PC-9 (cell line): Measurements from ENCODE around the gene MEX3A. TPM values are rescaled to one million over a fixed set of nuclear protein-coding genes. Genes with fewer than 3 reads are reported as not detected.
A peak's percentile ranks its signal among the peaks of the same experiment; 100 is the strongest.

Experiments
- BruUV-seq: library from RNA; stranded (reverse); fragments of 400-500 nt; replicated peaks from 2 replicates; lab custom pipeline; 2021; lab: Mats Ljungman, UMichigan
- CTCF ChIA-PET: fragments of 300-600 bp; sonication (Branson Sonifier 250); formaldehyde crosslinking; loops from one replicate; lab custom pipeline; 2022; ENCODE audit warnings: antibody characterized with exemption; lab: Charles Lee
- POLR2A ChIA-PET: fragments of 300-600 bp; sonication (Branson Sonifier 250); formaldehyde crosslinking; loops from one replicate; lab custom pipeline; 2022; ENCODE audit warnings: antibody characterized with exemption; ENCODE audit not compliant: unreplicated experiment; lab: Charles Lee
- DNase-seq, 2 experiments: peaks; one replicate each; pipeline versions ENCODE4 v3.0.0 to v3.0.0-alpha.2; 2015 to 2022; ENCODE audit warnings: mixed read lengths in 1 of 2
- H2AFZ ChIP-seq: fragments of 200-600 bp; sonication (generic); 2 replicates; pipeline ENCODE4 v1.8.1; 2017; ENCODE audit warnings: antibody characterized with exemption
- H3F3A ChIP-seq: fragments of 200-600 bp; sonication (generic); 2 replicates; pipeline ENCODE4 v1.8.1; 2017; ENCODE audit warnings: antibody characterized with exemption, mild to moderate bottlenecking, low read depth; ENCODE audit not compliant: insufficient read depth
- H3K27ac ChIP-seq: fragments of 200-600 bp; sonication (generic); 2 replicates; pipeline ENCODE4 v1.6.1; 2016; ENCODE audit warnings: mixed run types
- H3K27me3 ChIP-seq: fragments of 200-600 bp; sonication (generic); 2 replicates; pipeline ENCODE4 v1.6.1; 2016; ENCODE audit warnings: low read depth, mixed run types; ENCODE audit not compliant: insufficient read depth
- H3K36me3 ChIP-seq: fragments of 200-600 bp; sonication (generic); 2 replicates; pipeline ENCODE4 v1.6.1; 2016; ENCODE audit warnings: low read depth, mixed run types
- H3K4me1 ChIP-seq: fragments of 200-600 bp; sonication (generic); replicated peaks from 2 replicates; pipeline ENCODE4 v1.6.1; 2016; ENCODE audit warnings: mixed run types; ENCODE audit not compliant: insufficient read depth
- H3K4me2 ChIP-seq: fragments of 200-600 bp; sonication (generic); 2 replicates; pipeline ENCODE4 v1.6.1; 2017; ENCODE audit warnings: mixed run types
- H3K4me3 ChIP-seq: fragments of 200-600 bp; sonication (generic); 2 replicates; pipeline ENCODE4 v1.6.1; 2016; ENCODE audit warnings: mixed run types
- H3K79me2 ChIP-seq: fragments of 200-600 bp; sonication (generic); 2 replicates; pipeline ENCODE4 v1.6.1; 2017; ENCODE audit warnings: low read depth, mixed run types
- H3K9me2 ChIP-seq: fragments of 200-600 bp; sonication (generic); 2 replicates; pipeline ENCODE4 v1.8.1; 2017; ENCODE audit warnings: mild to moderate bottlenecking; ENCODE audit not compliant: insufficient read depth
- H3K9me3 ChIP-seq: fragments of 200-600 bp; sonication (generic); 2 replicates; pipeline ENCODE4 v1.8.1; 2016; ENCODE audit warnings: low read depth; ENCODE audit not compliant: insufficient read depth
- H4K20me1 ChIP-seq: fragments of 200-600 bp; sonication (generic); 2 replicates; pipeline ENCODE4 v1.8.1; 2017; ENCODE audit not compliant: insufficient read depth
- EZH2 ChIP-seq: fragments of 200-600 bp; sonication (generic); IDR thresholded peaks from 2 replicates; pipeline ENCODE4 v1.8.0; 2017; ENCODE audit warnings: antibody characterized with exemption, low read depth
- intact Hi-C: fragments of 100-400 bp; cut with micrococcal nuclease; formaldehyde crosslinking; loops from one replicate; pipeline ENCODE4 v1.10.0; 2022; ENCODE audit not compliant: unreplicated experiment
- total RNA-seq: library from RNA; stranded (reverse); gene quantifications from 2 replicates; pipeline ENCODE4 v1.2.3, GENCODE V29; 2021
- TF ChIP-seq, protein P1 (sequence below): fragments of 200-600 bp; sonication (generic); conservative IDR thresholded peaks from 2 replicates; pipeline ENCODE4 v1.6.1; 2017; ENCODE audit warnings: mixed run types, antibody characterized with exemption, mild to moderate bottlenecking, moderate library complexity

The MEX3A gene
- total RNA-seq, 1 experiment from 2014 or later, result 7.2 TPM

DNA sequence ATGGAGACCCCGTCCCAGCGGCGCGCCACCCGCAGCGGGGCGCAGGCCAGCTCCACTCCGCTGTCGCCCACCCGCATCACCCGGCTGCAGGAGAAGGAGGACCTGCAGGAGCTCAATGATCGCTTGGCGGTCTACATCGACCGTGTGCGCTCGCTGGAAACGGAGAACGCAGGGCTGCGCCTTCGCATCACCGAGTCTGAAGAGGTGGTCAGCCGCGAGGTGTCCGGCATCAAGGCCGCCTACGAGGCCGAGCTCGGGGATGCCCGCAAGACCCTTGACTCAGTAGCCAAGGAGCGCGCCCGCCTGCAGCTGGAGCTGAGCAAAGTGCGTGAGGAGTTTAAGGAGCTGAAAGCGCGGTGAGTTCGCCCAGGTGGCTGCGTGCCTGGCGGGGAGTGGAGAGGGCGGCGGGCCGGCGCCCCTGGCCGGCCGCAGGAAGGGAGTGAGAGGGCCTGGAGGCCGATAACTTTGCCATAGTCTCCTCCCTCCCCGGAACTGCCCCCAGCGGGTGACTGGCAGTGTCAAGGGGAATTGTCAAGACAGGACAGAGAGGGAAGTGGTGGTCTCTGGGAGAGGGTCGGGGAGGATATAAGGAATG lies 32.8 kb upstream of the MEX3A start:
- Histone ChIP-seq H2AFZ (peak overlapping the region; percentile 46; the same call in 1 of the 2 replicates), H3K4me1 (peaks cover 69% of the 10 kb centered on the region), H3K9me2 (no peaks in the 10 kb centered on the region), H3K9me3 (no peaks in the 10 kb centered on the region), H3K27me3 (no peaks in the 10 kb centered on the region), H3K4me2 (peak overlapping the region; percentile 99), H3F3A (peaks cover 32% of the 10 kb centered on the region), H3K36me3 (peaks cover 12% of the 10 kb centered on the region; the same call in 1 of the 2 replicates), H4K20me1 (peaks cover 47% of the 10 kb centered on the region), H3K79me2 (peaks cover 55% of the 10 kb centered on the region), H3K27ac (peak overlapping the region; percentile 69), H3K4me3 (peak overlapping the region; percentile 100)
- no peak for DNase-seq
- ChIA-PET CTCF (interaction anchor here (0.6 to 1.4 kb wide), 4 partner anchors 12 to 110 kb away, joined by 3 to 7 read pairs (median 4); no protein-coding TSS in a partner anchor), POLR2A (interaction anchor here (2.4 to 2.9 kb wide), 2 partner anchors 11 to 12 kb away, joined by 15 to 21 read pairs; no protein-coding TSS in a partner anchor)
- BruUV-seq, result TSS peak; percentile 39
- no peak for TF ChIP-seq EZH2
- TF ChIP-seq, protein P1, sequence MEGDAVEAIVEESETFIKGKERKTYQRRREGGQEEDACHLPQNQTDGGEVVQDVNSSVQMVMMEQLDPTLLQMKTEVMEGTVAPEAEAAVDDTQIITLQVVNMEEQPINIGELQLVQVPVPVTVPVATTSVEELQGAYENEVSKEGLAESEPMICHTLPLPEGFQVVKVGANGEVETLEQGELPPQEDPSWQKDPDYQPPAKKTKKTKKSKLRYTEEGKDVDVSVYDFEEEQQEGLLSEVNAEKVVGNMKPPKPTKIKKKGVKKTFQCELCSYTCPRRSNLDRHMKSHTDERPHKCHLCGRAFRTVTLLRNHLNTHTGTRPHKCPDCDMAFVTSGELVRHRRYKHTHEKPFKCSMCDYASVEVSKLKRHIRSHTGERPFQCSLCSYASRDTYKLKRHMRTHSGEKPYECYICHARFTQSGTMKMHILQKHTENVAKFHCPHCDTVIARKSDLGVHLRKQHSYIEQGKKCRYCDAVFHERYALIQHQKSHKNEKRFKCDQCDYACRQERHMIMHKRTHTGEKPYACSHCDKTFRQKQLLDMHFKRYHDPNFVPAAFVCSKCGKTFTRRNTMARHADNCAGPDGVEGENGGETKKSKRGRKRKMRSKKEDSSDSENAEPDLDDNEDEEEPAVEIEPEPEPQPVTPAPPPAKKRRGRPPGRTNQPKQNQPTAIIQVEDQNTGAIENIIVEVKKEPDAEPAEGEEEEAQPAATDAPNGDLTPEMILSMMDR, result no peak
- intact Hi-C loops, result loop anchor here (1.0 to 2.0 kb wide), 3 partner anchors 8 to 16 kb away; no protein-coding TSS in a partner anchor

DNA sequence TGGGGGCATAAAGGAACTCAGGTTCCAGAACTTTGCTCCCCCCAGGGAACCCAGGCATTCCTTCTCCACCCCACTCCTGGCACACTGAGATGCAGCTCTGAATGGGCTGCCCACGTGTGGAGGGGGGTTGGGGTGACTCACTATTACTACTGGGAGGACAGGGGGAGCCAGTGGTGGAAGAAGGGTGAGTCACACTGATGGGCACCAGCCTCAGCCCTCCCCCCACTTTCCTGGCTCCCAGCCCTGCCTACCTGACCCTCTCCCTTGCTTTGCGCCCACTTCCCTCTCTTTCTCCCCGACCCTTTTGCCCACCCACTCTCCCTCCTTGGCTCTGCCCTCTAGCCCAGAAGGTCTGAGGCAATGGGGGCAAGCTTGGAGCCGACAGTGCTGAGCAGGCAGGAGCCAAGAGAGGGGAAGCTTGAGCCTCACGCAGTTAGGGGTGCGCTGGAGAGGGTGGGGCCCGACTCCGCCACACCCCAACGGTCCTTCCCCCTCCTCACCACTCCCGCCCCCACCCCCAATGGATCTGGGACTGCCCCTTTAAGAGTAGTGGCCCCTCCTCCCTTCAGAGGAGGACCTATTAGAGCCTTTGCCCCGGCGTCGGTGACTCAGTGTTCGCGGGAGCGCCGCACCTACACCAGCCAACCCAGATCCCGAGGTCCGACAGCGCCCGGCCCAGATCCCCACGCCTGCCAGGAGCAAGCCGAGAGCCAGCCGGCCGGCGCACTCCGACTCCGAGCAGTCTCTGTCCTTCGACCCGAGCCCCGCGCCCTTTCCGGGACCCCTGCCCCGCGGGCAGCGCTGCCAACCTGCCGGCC lies 32.0 kb upstream of the MEX3A start, which contains the start of gene LMNA:
Gene LMNA (plus strand): TSS at position 611 of the 818 bp plus-strand sequence. CDS start 208 bp downstream, outside the sequence.
- TF ChIP-seq, protein P1, result no peak
- no peak for TF ChIP-seq EZH2
- Histone ChIP-seq H3K79me2 (peaks cover 48% of the 10 kb centered on the region), H3K36me3 (peaks cover 9% of the 10 kb centered on the region; the same call in 1 of the 2 replicates), H3K9me3 (no peaks in the 10 kb centered on the region), H3F3A (peaks cover 28% of the 10 kb centered on the region), H3K4me3 (peak within 1 kb of the TSS; percentile 100), H2AFZ (peak within 1 kb of the TSS; percentile 68), H3K4me2 (peak within 1 kb of the TSS; percentile 99), H3K27ac (peak within 1 kb of the TSS; percentile 69), H3K9me2 (no peaks in the 10 kb centered on the region), H3K27me3 (no peaks in the 10 kb centered on the region), H4K20me1 (peaks cover 42% of the 10 kb centered on the region), H3K4me1 (peaks cover 65% of the 10 kb centered on the region)
- no TSS peak for BruUV-seq
- intact Hi-C loops, result loop anchor here (1.0 to 2.0 kb wide), 3 partner anchors 8 to 16 kb away; no protein-coding TSS in a partner anchor
- DNase-seq, result peak; percentile 90 to 94
- ChIA-PET CTCF (interaction anchor here (0.6 to 1.4 kb wide), 6 partner anchors 13 to 111 kb away, joined by 3 to 6 read pairs (median 4); no protein-coding TSS in a partner anchor), POLR2A (interaction anchor here (0.6 to 2.9 kb wide), 8 partner anchors 10 to 741 kb away, joined by 3 to 24 read pairs (median 8); partner anchors contain the start of gene SMG5)
